Smooth muscle cell (in vitro differentiated cells): ENCODE measurements around the gene RGR. TPM values are rescaled to one million over a fixed set of nuclear protein-coding genes. Genes with fewer than 3 reads are reported as not detected.

Source experiments
- DNase-seq: peaks from one replicate; lab custom pipeline; 2025; ENCODE audit not compliant: unreplicated experiment; lab: John Stamatoyannopoulos, UW
- H2AFZ ChIP-seq: fragments of 200-600 bp; sonication (generic); 2 replicates; pipeline ENCODE4 v1.6.0; 2016; ENCODE audit warnings: antibody characterized with exemption, low read depth, mild to moderate bottlenecking
- H3F3A ChIP-seq: fragments of 200-600 bp; sonication (generic); 2 replicates; pipeline ENCODE4 v1.6.0; 2017; ENCODE audit warnings: antibody characterized with exemption, low read depth
- H3K27ac ChIP-seq: fragments of 200-600 bp; sonication (generic); 2 replicates; pipeline ENCODE4 v1.5.1; 2016; ENCODE audit warnings: low read depth, mild to moderate bottlenecking
- H3K27me3 ChIP-seq: fragments of 200-600 bp; sonication (generic); 2 replicates; pipeline ENCODE4 v1.6.1; 2016; ENCODE audit warnings: low read depth, mild to moderate bottlenecking
- H3K36me3 ChIP-seq: fragments of 200-600 bp; sonication (generic); 2 replicates; pipeline ENCODE4 v1.5.1; 2016; ENCODE audit warnings: low read depth
- H3K4me1 ChIP-seq: fragments of 200-600 bp; sonication (generic); 2 replicates; pipeline ENCODE4 v1.5.1; 2016; ENCODE audit warnings: low read depth
- H3K4me2 ChIP-seq: fragments of 200-600 bp; sonication (generic); 2 replicates; pipeline ENCODE4 v1.6.0; 2016; ENCODE audit warnings: mild to moderate bottlenecking
- H3K4me3 ChIP-seq: fragments of 200-600 bp; sonication (generic); 2 replicates; pipeline ENCODE4 v1.5.1; 2016; ENCODE audit warnings: mild to moderate bottlenecking
- H3K79me2 ChIP-seq: fragments of 200-600 bp; sonication (generic); 2 replicates; pipeline ENCODE4 v1.6.0; 2016; ENCODE audit warnings: low read depth, mild to moderate bottlenecking
- H3K9ac ChIP-seq: fragments of 200-600 bp; sonication (generic); 2 replicates; pipeline ENCODE4 v1.6.0; 2016; ENCODE audit warnings: low read depth
- H3K9me3 ChIP-seq: fragments of 200-600 bp; sonication (generic); replicated peaks from 2 replicates; pipeline ENCODE4 v1.5.1; 2016; ENCODE audit warnings: low read depth
- H4K20me1 ChIP-seq: fragments of 200-600 bp; sonication (generic); 2 replicates; pipeline ENCODE4 v1.6.0; 2016; ENCODE audit warnings: low read depth
- CTCF ChIP-seq: fragments of 200-600 bp; sonication (generic); IDR thresholded peaks from 2 replicates; pipeline ENCODE4 v1.5.1; 2017; ENCODE audit warnings: borderline replicate concordance, mild to moderate bottlenecking, antibody characterized with exemption; ENCODE audit not compliant: insufficient read depth, poor library complexity, severe bottlenecking
- WGBS: methylation state at CpG from one replicate; pipeline ENCODE4 v1.1.7; 2016; ENCODE audit warnings: low lambda C conversion rate; 5-methylcytosine and 5-hydroxymethylcytosine counted together
- polyA plus RNA-seq: library from polyadenylated mRNA; unstranded; fragments of >200 nt; fragmentation: Nextera tagmentation; extraction: Ambion mirVana; gene quantifications from 2 replicates; pipeline ENCODE4 v1.2.1, GENCODE V29; 2016
- total RNA-seq: library from RNA; depleted of rRNA; stranded (reverse); fragments of >200 nt; gene quantifications from 2 replicates; pipeline ENCODE4 v1.2.3, GENCODE V29; 2014

Gene RGR
- total and polyA plus RNA-seq, 2 experiments from 2014 or later: not detected

- Histone ChIP-seq H3K9ac (no peak overlapping the region), H3K4me3 (no peak overlapping the region), H3K27me3 (no peaks in the 10 kb centered on the region), H3K4me2 (peak overlapping the region; percentile 31), H3K79me2 (no peaks in the 10 kb centered on the region), H3K4me1 (no peaks in the 10 kb centered on the region), H3K36me3 (no peaks in the 10 kb centered on the region), H3F3A (no peaks in the 10 kb centered on the region), H3K9me3 (no peaks in the 10 kb centered on the region), H2AFZ (no peak overlapping the region), H4K20me1 (no peaks in the 10 kb centered on the region), H3K27ac (no peak overlapping the region)
- WGBS: 56% methylated on average over 35 of the region's 35 CpGs
- DNase-seq: no peak
- peak; percentile 45 for TF ChIP-seq CTCF
Measured at GRCh38 chr10:84256510-84257342, 11.9 kb downstream of the RGR start.

GRCh38 chr10:84257343-84258020 is 12.6 kb downstream of the RGR start:
- no peaks in the 10 kb centered on the region for H4K20me1 ChIP-seq
- no peaks in the 10 kb centered on the region for H3K9me3 ChIP-seq
- H3K4me3 ChIP-seq: no peak overlapping the region
- no peak overlapping the region for H3K27ac ChIP-seq
- H3K4me2 ChIP-seq: peak overlapping the region; percentile 31
- no peak overlapping the region for H2AFZ ChIP-seq
- H3K79me2 ChIP-seq: no peaks in the 10 kb centered on the region
- H3K27me3 ChIP-seq: no peaks in the 10 kb centered on the region
- no peaks in the 10 kb centered on the region for H3F3A ChIP-seq
- 71% methylated on average over 15 of the region's 15 CpGs for WGBS
- no peak overlapping the region for H3K9ac ChIP-seq
- DNase-seq: no peak
- no peaks in the 10 kb centered on the region for H3K4me1 ChIP-seq
- TF ChIP-seq CTCF: no peak
- no peaks in the 10 kb centered on the region for H3K36me3 ChIP-seq

GRCh38 chr10:84258034-84258695 is 13.3 kb downstream of the RGR start:
- H3K9me3 ChIP-seq: no peaks in the 10 kb centered on the region
- no peaks in the 10 kb centered on the region for H3K79me2 ChIP-seq
- H4K20me1 ChIP-seq: no peaks in the 10 kb centered on the region
- WGBS: 82% methylated on average over 7 of the region's 7 CpGs
- TF ChIP-seq CTCF: no peak
- H3K36me3 ChIP-seq: no peaks in the 10 kb centered on the region
- H3F3A ChIP-seq: no peaks in the 10 kb centered on the region
- no peak overlapping the region for H3K27ac ChIP-seq
- H2AFZ ChIP-seq: no peak overlapping the region
- no peaks in the 10 kb centered on the region for H3K27me3 ChIP-seq
- no peaks in the 10 kb centered on the region for H3K4me1 ChIP-seq
- no peak for DNase-seq
- no peak overlapping the region for H3K4me2 ChIP-seq
- no peak overlapping the region for H3K9ac ChIP-seq
- H3K4me3 ChIP-seq: no peak overlapping the region
